ENCODE results near the gene SLCO1C1. TPM values are rescaled to one million over a fixed set of nuclear protein-coding genes. Genes with fewer than 3 reads are reported as not detected.

The SLCO1C1 gene
- total RNA-seq, 1 donor from 2014 or later = 1.1 TPM

GRCh38 chr12:20798554-20798953, 103.4 kb downstream of the SLCO1C1 start:
- no peak for DNase-seq
- peak; percentile 62 for TF ChIP-seq CTCF (IDR thresholded peaks at IDR 0.05; ENCODE audit: borderline replicate concordance)
- Histone ChIP-seq H3K4me1 (peaks cover 15% of the 10 kb centered on the region), H3K9me3 (replicated peaks) (no peaks in the 10 kb centered on the region), H3K27me3 (ENCODE audit: low read depth) (no peaks in the 10 kb centered on the region), H3K4me3 (no peak overlapping the region), H3K36me3 (no peaks in the 10 kb centered on the region), H3K27ac (replicated peaks) (no peak overlapping the region)
- intact Hi-C loops (cut with micrococcal nuclease) = no loop called here

- DNase-seq = no peak
- Histone ChIP-seq H3K9me3 (replicated peaks) (no peaks in the 10 kb centered on the region), H3K27ac (replicated peaks) (no peak overlapping the region), H3K36me3 (no peaks in the 10 kb centered on the region), H3K4me1 (peaks cover 15% of the 10 kb centered on the region), H3K4me3 (no peak overlapping the region), H3K27me3 (ENCODE audit: low read depth) (no peaks in the 10 kb centered on the region)
- intact Hi-C loops (cut with micrococcal nuclease) = no loop called here
- TF ChIP-seq CTCF (IDR thresholded peaks at IDR 0.05; ENCODE audit: borderline replicate concordance) = no peak
Measured at GRCh38 chr12:20800160-20800559, 105.0 kb downstream of the SLCO1C1 start.

GRCh38 chr12:20801035-20801434, 105.9 kb downstream of the SLCO1C1 start:
- Histone ChIP-seq H3K27ac (replicated peaks) (no peak overlapping the region), H3K4me1 (peaks cover 15% of the 10 kb centered on the region), H3K9me3 (replicated peaks) (no peaks in the 10 kb centered on the region), H3K4me3 (no peak overlapping the region), H3K36me3 (no peaks in the 10 kb centered on the region), H3K27me3 (ENCODE audit: low read depth) (no peaks in the 10 kb centered on the region)
- no peak for TF ChIP-seq CTCF (IDR thresholded peaks at IDR 0.05; ENCODE audit: borderline replicate concordance)
- DNase-seq = no peak
- intact Hi-C loops (cut with micrococcal nuclease) = no loop called here

Other genes with a start within 250 kb of the SLCO1C1 start
- gene SLCO1B3, start 115.4 kb downstream of the SLCO1C1 start, total RNA-seq = 0.60 TPM